ENCODE results near the gene PRDM16. TPM values are rescaled to one million over a fixed set of nuclear protein-coding genes. Genes with fewer than 3 reads are reported as not detected.

The PRDM16 gene
- total and polyA plus RNA-seq, 7 donors = 0.04 to 1.2 (median 0.31) TPM

GRCh38 chr1:3481046-3481445, 412.0 kb downstream of the PRDM16 start:
- H3K27ac ChIP-seq = no peak overlapping the region
- ATAC-seq (no peak), DNase-seq (no peak)
- H3K9me3 ChIP-seq = no peaks in the 10 kb centered on the region
- no peaks in the 10 kb centered on the region for H3K36me3 ChIP-seq (ENCODE audit: insufficient read depth in 1 of 2, low read depth in 1 of 2)
- intact Hi-C loops (cut with DNase I) = no loop called here
- H3K4me3 ChIP-seq = no peak overlapping the region
- 60 to 69% (median 63%) methylated on average over 15 of the region's 15 CpGs for WGBS, 3 donors
- H3K4me1 ChIP-seq = no peaks in the 10 kb centered on the region
- H3K27me3 ChIP-seq (ENCODE audit: insufficient read depth in 3 of 3, low read length in 2 of 3) = peaks cover 0 to 7% (median 0%) of the 10 kb centered on the region in 3 donors
- TF ChIP-seq CTCF (IDR thresholded peaks at IDR 0.05) = no peak

- Histone ChIP-seq H3K9me3 (no peaks in the 10 kb centered on the region), H3K27me3 (ENCODE audit: insufficient read depth in 3 of 3, low read length in 2 of 3) (peaks cover 0 to 7% (median 0%) of the 10 kb centered on the region in 3 donors), H3K4me3 (no peak overlapping the region), H3K4me1 (no peaks in the 10 kb centered on the region), H3K36me3 (ENCODE audit: insufficient read depth in 1 of 2, low read depth in 1 of 2) (no peaks in the 10 kb centered on the region), H3K27ac (no peak overlapping the region)
- DNase-seq (no peak), ATAC-seq (no peak)
- intact Hi-C loops (cut with DNase I) = no loop called here
- no peak for TF ChIP-seq CTCF (IDR thresholded peaks at IDR 0.05)
- WGBS, 3 donors = 59 to 71% (median 59%) methylated on average over 15 to 20 of the region's 20 CpGs
Observed at GRCh38 chr1:3481836-3482375, 412.9 kb downstream of the PRDM16 start.

GRCh38 chr1:3482378-3482849, 413.4 kb downstream of the PRDM16 start:
- Histone ChIP-seq H3K27ac (no peak overlapping the region), H3K4me1 (no peaks in the 10 kb centered on the region), H3K27me3 (ENCODE audit: insufficient read depth in 3 of 3, low read length in 2 of 3) (peaks cover 0 to 7% (median 0%) of the 10 kb centered on the region in 3 donors), H3K36me3 (ENCODE audit: insufficient read depth in 1 of 2, low read depth in 1 of 2) (no peaks in the 10 kb centered on the region), H3K4me3 (no peak overlapping the region), H3K9me3 (no peaks in the 10 kb centered on the region)
- no peak for TF ChIP-seq CTCF (IDR thresholded peaks at IDR 0.05)
- WGBS, 3 donors = 65 to 79% (median 71%) methylated on average over 11 to 18 of the region's 18 CpGs
- ATAC-seq (no peak), DNase-seq (no peak)
- intact Hi-C loops (cut with DNase I) = no loop called here

GRCh38 chr1:3483380-3483779, 414.4 kb downstream of the PRDM16 start:
- intact Hi-C loops (cut with DNase I) = no loop called here
- ATAC-seq (no peak), DNase-seq (no peak)
- Histone ChIP-seq H3K4me1 (no peaks in the 10 kb centered on the region), H3K27me3 (ENCODE audit: insufficient read depth in 3 of 3, low read length in 2 of 3) (peaks cover 0 to 7% (median 2%) of the 10 kb centered on the region in 3 donors), H3K36me3 (ENCODE audit: insufficient read depth in 1 of 2, low read depth in 1 of 2) (no peaks in the 10 kb centered on the region), H3K9me3 (no peaks in the 10 kb centered on the region), H3K4me3 (no peak overlapping the region), H3K27ac (no peak overlapping the region)
- WGBS, 3 donors = 72 to 77% (median 75%) methylated on average over 14 of the region's 14 CpGs
- no peak for TF ChIP-seq CTCF (IDR thresholded peaks at IDR 0.05)
